ENCODE results near the gene SLC6A12.

DNA sequence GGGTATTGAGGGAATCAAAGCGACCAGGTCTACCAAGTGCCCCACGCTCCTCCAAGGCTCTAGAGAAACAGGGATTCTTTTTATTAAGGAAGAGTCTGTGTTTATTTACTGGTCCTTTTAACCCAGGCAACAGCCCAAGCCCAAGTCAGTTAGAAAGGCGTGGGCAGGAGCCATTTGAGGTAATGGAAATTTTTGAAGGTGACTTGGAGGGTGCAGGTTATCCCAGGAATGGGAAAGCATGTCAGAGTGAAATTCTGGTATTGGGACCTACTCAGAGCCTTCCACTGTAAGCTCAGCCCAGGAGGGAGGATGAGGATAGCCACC lies 2.9 kb downstream of the SLC6A12 start:
- TF ChIP-seq, protein P1, sequence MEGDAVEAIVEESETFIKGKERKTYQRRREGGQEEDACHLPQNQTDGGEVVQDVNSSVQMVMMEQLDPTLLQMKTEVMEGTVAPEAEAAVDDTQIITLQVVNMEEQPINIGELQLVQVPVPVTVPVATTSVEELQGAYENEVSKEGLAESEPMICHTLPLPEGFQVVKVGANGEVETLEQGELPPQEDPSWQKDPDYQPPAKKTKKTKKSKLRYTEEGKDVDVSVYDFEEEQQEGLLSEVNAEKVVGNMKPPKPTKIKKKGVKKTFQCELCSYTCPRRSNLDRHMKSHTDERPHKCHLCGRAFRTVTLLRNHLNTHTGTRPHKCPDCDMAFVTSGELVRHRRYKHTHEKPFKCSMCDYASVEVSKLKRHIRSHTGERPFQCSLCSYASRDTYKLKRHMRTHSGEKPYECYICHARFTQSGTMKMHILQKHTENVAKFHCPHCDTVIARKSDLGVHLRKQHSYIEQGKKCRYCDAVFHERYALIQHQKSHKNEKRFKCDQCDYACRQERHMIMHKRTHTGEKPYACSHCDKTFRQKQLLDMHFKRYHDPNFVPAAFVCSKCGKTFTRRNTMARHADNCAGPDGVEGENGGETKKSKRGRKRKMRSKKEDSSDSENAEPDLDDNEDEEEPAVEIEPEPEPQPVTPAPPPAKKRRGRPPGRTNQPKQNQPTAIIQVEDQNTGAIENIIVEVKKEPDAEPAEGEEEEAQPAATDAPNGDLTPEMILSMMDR (IDR thresholded peaks at IDR 0.05): no peak
- no peak for TF ChIP-seq POLR2A (IDR thresholded peaks at IDR 0.05)

All from Peyer's patch (tissue), 4 donors.